Measurements from ENCODE around the gene CCDC183.
A peak's percentile ranks its signal among the peaks of the same experiment; 100 is the strongest.

CCDC183 gene

GRCh38 chr9:136849960-136850865 is 54.1 kb downstream of the CCDC183 start:
- DNase-seq = peak in 1 of 14 donors; percentile 51

- no peak for DNase-seq
Measured at GRCh38 chr9:136850866-136851775, 55.0 kb downstream of the CCDC183 start.

DNA sequence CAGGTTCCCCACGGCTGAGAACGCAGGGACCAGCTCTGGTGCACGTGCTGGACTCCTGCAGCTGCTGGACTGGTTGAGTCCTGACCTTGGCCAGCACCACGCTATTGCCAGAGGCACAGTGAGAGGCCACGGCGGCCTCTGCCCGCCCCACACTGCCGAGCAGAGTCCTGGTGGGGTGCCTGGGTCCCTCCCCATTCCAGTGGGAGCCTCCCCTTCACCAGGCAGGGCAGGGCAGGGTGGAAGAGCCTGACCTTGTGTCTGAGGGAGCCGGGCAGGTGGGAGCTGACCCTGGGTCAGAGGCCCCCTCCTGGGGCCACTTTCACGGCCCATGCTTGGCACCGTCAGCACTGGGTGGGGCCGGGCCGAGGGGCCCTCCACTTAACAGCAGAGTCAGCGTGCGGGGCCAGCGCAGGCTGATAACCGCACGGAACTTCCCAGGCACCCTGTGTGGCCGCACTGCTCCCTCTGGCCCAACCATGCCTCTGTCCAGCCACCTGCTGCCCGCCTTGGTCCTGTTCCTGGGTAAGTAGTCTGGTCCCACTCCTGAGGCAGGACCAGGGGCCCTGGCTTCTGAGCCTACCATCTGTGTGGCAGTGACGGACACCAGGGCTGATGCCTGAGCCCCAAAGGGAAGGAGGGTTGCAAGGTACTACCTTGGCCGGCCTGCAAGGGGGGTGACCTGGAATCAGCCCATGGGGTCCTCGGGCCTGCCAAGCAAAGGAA is 56.0 kb downstream of the CCDC183 start, which contains the start of gene MAMDC4:
Gene MAMDC4, plus strand, starts transcription at position 406 of the 723 bp plus-strand sequence. Its CDS starts 71 bp downstream, at position 477.
- DNase-seq = no peak

- no peak for DNase-seq
Measured at GRCh38 chr9:136852664-136853595, 56.8 kb downstream of the CCDC183 start.

- DNase-seq = no peak
Measured at GRCh38 chr9:136853596-136854112, 57.5 kb downstream of the CCDC183 start.

DNA sequence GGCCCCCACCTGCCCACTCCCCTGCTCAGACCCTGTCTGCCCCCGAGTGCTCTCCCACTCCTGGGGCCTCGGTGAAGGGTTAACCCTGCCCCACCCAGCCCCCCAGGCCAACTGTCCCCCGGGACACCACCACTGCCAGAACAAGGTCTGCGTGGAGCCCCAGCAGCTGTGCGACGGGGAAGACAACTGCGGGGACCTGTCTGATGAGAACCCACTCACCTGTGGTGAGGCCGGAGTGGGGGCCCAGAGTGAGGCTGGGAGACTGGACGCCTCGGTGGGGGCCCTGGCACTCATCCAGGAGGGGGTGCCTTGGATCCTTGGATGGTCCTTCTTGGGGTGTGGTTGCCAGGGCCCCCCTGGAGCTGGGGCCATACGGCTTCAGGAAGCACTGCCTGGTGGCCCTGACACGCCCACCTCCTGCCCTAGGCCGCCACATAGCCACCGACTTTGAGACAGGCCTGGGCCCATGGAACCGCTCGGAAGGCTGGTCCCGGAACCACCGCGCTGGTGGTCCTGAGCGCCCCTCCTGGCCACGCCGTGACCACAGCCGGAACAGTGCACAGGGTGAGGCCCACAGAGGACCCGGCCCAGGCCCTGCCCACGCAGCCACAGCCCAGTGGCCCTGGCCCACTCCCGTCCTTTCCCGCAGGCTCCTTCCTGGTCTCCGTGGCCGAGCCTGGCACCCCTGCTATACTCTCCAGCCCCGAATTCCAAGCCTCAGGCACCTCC is 58.1 kb downstream of the CCDC183 start:
- DNase-seq = no peak

DNA sequence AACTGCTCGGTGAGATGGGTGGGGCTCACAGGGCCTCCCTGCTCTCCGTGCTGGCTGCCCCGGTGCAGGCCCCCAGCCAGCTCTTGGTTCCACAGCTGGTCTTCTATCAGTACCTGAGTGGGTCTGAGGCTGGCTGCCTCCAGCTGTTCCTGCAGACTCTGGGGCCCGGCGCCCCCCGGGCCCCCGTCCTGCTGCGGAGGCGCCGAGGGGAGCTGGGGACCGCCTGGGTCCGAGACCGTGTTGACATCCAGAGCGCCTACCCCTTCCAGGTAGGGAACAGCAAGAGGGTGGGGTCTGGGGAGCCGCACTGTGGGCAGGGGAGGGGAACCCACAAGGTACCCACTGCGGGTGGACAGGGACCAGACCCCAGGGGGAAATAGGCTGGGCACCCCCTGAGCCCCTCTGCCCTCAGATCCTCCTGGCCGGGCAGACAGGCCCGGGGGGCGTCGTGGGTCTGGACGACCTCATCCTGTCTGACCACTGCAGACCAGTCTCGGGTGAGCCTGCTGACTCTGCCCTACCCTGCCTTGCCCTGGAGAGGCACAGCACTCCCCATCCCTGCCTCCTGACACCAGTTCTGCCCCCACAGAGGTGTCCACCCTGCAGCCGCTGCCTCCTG is 58.8 kb downstream of the CCDC183 start:
- DNase-seq = no peak

- DNase-seq = no peak
Measured at GRCh38 chr9:136855461-136856078, 59.4 kb downstream of the CCDC183 start.

DNA sequence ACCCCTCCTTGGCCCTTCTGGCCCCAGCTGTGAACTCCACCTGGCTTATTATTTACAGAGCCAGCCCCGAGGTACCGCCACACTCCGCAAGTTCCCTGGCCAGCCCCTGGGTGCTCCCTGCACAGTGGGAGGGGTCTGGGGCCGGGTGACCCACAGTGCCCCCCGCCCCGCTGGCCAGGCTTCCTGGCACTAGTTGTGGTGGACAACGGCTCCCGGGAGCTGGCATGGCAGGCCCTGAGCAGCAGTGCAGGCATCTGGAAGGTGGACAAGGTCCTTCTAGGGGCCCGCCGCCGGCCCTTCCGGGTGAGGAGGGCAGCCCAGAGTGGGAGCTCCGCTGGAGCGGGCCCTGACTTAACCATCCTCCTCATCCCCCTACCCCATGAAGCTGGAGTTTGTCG is 59.9 kb downstream of the CCDC183 start:
- no peak for DNase-seq

DNA sequence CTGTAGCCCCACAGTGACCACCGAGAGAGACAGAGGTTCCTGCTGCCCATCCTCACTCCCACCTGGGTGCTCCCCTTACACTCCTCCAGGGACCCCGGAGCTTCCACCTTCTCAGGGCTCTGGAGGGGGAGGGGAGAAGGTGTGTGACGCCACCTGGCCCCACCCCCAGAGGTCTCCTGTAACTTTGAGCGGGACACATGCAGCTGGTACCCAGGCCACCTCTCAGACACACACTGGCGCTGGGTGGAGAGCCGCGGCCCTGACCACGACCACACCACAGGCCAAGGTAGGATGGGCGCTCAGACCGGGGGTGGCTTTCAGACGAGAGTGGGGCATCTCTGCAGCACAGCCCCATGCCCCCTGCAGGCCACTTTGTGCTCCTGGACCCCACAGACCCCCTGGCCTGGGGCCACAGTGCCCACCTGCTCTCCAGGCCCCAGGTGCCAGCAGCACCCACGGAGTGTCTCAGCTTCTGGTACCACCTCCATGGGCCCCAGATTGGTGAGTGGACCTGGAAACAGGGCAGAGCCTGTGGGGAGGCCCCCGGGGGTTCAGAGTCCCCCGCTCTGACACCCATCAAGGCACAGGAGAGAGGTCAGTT is 60.5 kb downstream of the CCDC183 start:
- no peak for DNase-seq

DNA sequence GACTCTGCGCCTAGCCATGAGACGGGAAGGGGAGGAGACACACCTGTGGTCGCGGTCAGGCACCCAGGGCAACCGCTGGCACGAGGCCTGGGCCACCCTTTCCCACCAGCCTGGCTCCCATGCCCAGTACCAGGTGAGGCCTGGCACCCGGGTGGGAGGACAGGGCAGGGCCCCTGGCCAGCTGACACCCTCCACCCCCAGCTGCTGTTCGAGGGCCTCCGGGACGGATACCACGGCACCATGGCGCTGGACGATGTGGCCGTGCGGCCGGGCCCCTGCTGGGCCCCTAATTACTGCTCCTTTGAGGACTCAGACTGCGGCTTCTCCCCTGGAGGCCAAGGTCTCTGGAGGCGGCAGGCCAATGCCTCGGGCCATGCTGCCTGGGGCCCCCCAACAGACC is 61.0 kb downstream of the CCDC183 start:
- no peak for DNase-seq
